GM19463 (cell line): ENCODE results near the gene TANC1.

Experiments used
- ATAC-seq: cut with Tn5 transposase; IDR thresholded peaks from one replicate; pipeline ENCODE4 v1.9.1; 2021; ENCODE audit warnings: mild to moderate bottlenecking, moderate library complexity; ENCODE audit not compliant: unreplicated experiment

TANC1 gene

DNA sequence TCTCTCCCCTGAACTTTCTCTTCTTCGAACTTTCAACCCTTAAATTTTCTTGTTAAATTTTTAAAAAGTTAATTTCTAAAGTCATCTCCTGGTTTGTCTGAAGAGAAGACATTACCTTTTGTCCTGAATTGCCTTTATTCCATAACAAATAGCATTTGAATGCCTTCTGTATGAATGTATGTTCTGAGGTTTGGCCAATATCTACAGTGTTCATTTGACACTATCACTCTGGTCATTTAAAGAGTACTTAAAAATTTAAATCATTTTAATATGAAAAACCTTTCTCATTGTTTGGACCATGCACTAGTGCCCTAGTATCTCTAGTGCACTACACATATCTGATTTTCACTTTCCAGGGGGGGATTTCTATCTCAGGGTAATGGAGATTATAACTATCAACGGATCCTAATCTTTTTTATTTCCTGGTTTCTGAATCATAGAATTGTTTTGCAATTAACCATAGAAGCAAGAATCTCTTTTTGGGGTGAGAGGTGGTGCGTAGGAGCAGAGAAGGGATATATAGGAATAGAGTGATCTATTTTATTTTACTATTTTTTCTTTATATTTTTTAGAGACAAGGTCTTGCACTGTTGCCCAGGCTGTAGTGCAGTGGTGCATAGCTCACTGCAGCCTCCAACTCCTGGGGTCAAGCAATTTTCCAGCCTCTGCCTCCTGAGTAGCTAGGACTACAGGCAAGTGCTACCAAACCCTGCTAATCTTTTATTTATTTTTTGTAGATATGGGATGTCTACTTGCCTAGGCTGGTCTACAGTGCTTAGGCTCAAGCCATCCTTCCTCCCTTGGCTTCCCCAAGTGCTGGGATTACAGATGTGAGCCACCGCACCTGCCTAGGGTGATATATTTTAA lies 25.5 kb downstream of the TANC1 start:
- ATAC-seq = no peak

DNA sequence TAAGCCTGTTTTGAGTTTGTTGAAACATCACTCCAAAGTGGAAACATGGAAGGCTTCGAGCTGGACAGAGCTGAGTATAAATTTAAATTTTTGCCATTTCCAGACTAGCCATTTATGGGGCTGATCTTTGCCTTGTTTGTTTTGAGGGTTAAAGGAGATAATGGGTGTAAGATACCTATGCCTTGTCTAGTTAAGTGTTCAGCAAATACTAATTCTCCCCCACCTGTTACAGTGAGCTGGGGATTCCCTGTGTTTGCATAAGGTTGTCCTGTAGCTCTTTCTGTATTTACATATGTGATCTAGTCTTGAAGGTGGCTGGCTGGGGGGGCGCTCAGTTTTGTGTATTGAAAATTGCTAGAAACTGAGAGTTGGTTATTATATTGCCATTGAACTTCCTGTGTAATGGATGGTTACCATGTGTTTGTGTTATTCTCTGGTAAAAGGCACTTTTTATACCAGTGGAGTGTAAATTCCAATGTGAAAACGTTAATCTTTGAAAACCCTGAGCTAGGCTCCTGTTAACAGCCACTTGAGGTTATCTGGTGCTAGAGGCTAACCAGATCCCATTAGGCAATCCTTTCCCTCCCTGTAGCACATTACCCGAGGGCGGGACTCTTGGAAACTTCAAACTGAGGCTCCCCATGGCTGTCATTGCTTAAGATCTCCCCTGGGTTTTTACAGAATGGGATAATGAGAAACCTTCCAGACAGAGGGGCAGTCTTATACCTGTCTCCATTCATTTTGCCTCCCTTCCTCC lies 26.7 kb downstream of the TANC1 start:
- no peak for ATAC-seq

DNA sequence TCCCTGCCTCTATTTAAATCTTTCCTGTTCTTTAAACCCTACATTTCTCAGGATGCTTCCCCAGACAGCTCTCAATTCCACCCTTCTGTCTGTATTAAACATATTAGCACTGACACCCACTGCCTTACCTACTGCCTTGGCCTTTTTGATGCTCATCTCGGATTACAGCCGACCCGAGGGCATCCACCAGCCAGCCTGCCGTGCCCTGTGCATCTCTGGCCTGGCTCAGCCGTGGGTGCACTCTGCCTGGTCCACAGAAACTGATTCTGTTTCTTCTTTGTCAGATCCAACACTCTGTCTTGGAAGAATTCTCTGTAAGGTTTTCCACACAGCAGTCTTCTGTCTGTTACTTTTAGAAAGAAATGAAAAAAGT lies 27.2 kb downstream of the TANC1 start:
- ATAC-seq = no peak

DNA sequence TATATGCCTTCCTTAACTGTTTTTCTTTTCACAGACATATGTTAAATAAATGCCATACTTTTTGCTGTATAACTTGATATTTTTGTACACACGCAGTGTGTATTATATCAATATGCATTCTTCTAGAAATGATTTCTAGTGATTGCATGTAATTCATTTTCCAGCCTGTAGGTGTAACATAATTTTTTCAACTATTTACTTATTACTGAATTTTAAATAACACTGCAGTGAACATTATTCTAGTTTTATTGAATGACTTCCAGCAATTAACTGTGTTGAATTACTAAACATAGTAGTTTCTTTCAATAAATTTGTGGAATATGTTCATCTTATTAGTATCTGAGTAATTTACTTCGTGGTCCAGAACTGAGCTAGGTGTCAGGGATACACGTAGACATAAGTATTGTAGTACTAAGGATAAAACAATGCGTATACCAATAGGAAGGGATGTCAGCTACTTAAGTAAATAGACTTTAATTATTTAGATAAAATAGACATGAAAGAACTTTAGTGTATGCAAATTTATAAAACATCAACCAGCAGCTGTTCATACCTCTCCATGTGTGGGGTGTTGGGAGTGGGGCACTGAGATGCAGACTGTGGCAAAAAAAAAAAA lies 28.0 kb downstream of the TANC1 start:
- no peak for ATAC-seq

DNA sequence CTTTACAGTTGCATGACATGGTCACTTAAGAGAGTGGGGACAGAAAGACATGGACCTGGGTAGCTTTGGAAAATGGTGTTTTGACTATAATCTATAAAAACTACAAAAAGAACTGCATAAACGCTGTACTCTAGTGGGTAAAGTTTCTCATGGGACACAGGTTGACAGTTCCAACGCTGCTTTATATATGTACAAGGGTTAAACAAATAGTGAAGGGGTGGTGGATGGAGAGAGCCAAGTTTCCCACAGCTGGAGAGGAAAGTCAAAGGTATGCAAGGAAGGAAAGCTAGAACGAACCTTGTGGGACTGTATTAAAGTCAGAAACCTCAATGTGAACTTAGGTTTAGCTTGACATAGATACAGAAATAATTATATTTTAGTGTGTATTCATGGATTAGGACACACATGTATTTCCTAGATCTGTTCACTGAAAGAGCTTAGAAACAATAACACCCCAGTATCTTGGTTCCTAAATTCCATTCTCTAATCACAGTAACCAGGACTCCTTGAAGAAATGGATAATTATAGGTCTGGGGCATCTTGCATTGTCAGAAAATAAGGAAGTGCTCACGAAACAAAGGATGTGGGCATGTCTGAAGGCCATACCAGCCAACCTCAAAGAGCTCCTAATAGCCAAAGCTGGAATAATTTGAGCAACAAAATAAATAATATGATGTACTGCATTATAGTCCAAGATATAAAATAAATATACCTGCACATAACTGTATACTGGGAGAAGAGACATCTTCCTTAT lies 28.8 kb downstream of the TANC1 start:
- no peak for ATAC-seq

DNA sequence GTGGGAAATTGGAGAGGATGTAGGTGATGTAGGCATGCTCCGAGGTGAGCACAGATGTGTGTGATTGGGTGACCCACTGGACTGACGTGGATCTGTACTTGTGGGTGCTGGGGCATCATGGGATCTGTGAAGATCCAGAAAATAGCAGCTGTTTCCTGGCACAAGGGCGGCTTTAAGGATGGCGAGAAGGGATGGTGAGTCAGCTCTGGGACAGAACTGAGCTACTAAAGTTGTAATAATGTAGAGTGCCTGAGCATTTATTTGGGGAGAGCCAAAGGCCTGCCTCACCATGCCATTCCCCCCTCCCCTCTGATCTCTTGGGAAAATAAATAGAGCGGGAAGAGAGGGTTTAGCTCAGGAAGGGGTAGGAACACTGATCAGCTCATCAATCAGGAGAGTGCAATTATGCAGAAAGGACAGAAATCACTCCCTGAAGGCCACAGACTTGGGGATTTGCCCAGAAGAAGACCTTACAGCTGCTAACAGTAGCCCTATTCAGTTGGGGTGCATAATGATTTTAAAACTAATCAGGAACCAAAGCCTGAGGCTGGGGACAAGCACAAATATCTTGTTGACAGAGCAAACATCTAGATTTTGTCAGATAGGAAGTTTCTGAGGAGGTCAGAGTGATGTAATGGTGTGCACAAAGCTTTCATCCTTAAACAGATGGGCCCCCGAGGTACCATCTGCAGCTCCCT lies 30.3 kb downstream of the TANC1 start:
- no peak for ATAC-seq

DNA sequence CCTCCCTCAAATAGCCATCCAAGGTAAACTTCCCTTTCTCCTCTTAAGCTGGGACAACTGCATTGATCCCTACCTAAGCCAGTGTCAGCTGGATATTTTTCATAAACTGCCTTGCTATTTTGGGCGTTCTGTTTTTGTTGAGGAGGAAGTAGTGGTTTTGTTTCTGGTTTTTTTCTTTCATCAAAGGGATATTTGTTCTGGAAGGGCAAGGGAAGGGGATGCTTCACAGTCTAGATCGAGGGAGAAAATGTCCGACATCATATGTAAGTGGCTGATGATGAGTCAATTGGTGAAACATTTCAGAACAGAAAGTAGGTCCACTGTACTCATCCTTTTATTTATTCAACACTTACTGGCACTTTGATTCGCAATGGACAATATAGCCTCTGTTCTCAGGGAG lies 31.0 kb downstream of the TANC1 start:
- ATAC-seq = no peak

DNA sequence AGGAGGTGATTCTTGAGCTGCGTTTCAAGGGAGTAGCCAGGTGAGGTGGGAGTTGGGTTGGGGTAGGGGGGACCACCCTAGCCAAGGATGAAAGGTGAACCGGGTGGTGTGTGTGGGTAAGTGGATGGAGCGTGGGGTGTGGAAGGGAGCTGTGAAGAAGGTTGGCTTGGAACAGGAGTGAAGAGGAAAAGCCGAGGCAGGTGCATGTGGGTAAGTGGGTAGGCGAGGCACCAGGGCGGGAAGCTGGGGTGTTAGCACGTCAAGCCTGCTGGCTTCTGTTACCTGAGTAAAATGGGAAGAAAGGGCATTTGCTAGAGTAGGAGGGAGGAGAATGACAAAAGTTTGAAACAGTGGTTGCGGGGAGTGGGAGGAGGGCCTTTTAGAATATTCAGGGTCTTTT lies 31.6 kb downstream of the TANC1 start:
- ATAC-seq = no peak

DNA sequence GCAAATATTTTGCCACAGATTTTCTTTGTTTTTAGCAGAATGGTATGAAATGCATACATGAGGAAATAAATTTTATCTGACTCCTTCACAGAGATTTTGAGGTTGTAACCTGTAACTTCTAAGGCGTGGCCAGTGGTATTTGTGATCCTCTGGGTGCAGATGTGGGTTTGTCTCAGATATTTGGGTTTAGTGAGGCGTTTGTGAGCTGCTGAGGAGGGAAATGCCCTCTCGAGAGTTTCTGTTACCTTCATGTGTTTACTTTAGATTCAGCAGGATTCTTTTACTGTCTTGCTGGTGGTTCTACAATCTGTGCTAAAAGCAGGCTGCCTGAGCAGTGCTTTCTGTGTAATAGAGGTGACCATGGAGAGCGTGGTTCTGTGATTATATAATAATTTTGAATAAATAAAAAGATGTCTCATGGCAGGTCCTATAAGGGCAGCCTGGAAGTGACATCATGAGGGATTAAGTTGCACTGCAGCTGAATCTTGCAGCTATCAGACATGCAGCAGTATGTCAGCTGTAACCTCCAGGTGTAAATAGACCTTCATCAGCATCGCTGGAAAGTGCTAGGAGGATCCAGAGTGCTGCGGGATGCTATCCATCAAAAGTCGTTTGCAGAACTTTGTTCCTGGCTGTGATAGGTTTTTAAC lies 34.1 kb downstream of the TANC1 start:
- no peak for ATAC-seq

DNA sequence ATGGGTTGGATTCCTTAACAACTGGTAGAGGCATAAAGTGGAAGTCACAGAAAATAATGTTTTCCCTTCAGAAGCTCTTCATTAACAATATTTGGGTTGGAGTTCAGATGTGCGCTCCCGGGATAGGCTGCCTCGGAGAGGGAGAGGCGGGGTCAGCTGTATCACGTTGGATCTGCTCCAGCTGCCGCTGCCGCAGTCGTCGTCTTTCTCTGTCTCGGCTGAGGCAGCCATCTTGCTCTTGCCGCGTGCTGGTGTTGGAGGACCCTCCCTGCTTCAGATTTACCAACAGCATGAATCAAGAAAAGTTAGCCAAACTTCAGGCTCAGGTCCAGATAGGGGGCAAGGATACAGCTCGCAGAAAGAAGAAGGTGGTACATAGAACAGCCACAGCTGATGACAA lies 35.1 kb downstream of the TANC1 start:
- no peak for ATAC-seq

DNA sequence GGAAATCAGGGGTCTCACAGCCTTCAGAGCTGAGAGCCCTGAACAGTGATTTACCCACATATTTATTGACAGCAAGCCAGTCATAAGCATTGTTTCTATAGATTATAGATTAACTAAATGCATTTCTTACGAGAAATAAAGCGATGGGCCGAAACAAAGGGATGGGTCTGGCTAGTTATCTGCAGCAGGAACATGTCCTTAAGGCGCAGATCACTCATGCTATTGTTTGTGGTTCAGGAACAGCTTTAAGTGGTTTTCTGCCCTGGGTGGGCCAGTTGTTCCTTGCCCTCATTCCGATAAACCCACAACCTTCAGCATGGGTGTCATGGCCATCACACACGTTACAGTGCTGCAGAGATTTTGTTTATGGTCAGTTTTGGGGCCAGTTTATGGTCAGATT lies 36.4 kb downstream of the TANC1 start:
- ATAC-seq = no peak

DNA sequence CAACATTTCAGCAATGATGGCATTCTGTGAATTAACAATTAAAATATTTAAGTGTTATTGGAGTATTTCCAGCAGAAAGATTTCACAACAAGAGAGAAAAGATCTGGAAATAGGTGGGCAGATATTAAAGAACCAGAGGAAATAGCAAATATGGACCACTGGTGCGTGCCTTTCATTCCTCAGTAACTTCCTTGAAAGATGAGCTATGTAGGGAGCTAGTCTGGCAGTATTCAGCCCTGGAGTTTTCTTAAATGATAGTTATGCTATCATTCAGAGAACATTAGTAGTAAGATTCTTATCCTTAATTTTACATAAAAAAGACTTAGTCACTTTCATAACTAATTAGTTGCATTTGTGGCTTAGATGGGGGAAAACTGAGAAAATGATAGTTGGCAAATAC lies 41.5 kb downstream of the TANC1 start:
- ATAC-seq = no peak

DNA sequence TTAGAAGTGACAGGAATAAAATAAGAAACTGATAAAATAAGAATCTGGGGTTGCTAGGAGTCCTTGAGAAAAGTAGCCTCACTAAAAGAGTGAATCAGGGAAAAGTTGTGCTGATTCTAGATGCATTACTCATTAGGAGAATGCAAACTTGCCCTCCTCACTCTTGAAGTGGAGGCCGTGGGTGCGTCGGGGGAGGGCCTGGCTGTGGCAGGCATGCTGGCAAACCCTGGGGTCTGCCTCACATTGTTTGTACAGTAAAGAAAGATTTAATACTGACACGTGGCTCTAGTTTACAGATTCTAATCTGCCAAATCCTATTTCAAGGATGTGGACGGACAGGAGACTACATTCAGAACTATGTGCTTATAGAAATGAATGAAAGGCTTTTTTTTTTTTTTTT lies 41.9 kb downstream of the TANC1 start:
- no peak for ATAC-seq

DNA sequence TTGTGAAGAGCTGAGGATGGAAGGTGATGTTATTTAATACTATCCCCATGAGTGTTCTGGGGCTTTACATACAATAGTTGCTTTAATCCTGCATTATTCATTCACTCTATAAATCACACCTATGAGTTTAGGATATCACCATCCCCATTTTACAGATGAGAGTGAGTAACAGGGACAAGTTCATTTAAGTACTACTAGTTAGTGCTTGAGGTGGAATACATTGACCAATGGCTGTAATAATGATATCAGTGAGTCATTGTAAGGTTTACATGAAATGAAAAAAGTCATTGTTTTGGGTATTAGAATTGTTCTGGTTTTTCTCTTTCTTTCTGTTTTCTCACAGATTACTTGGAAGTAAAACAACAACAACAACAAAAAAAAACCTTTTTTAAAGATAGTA lies 42.5 kb downstream of the TANC1 start:
- ATAC-seq = no peak

DNA sequence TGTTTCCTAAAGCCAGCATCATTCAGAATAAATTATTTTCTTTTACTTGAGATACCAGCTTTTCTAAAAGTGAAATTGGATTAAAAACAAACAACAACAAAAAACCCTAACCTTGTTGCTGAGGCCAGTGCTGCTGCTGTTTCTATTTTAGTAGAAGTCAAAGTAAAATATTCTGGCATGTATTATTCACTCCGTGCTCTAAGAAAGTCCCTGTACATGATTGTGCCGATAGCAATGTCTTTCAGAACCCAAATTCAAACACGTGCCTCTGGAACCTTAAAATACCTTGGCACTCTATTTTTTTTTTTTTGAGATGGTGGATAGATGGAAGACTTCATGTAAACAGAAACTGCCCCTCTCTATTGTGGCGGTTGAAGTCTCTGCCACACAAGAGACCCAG lies 43.7 kb downstream of the TANC1 start:
- ATAC-seq = no peak

DNA sequence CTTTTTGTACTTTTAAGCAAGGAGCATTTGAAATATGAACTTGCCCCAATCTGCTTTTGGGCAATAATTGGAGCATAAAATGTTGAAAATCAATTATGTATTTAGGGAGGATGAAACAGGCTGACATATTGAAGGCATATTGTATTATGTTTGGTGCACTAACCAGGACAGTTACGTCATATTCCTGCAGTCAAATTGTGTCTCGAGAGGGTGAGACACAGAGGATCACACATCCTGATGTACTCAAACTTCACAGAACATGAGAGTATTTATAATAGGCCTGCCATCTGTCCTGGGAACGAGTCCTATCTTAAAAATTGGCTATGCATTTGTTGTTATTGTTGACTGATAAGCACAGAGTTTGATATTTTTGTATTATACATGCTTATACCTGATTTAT lies 44.7 kb downstream of the TANC1 start:
- ATAC-seq = no peak

DNA sequence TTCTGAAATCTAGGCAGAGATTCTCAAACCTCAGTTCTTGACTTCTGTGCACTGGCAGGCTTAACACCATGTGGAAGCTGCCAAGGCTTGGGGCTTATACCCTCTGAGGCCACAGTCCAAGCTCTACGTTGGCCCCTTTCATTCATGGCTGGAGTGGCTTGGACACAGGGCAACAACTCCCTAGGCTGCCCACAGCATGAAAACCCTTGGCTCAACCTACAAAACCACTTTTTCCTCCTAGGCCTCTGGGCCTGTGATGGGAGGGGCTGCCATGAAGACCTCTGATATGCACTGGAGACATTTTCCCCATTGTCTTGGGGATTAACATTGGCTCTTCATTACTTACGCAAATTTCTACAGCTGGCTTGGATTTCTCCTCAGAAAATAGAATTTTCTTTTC lies 46.7 kb downstream of the TANC1 start:
- ATAC-seq = no peak

DNA sequence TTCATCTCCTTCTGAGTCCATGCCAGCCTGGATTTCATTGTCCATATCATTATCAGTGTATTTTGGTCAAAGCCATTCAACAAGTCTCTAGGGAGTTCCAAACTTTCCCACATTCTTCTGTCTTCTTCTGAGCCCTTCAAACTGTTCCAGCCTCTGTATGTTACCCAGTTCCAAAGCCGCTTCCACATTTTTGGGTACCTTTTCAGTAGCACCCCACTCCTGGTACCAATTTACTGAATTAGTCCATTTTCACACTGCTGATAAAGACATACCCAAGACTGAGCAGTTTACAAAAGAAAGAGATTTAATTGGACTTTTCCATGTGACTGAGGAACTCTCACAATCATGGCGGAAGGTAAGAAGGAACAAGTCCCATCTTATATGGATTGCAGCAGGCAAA lies 47.4 kb downstream of the TANC1 start:
- no peak for ATAC-seq

DNA sequence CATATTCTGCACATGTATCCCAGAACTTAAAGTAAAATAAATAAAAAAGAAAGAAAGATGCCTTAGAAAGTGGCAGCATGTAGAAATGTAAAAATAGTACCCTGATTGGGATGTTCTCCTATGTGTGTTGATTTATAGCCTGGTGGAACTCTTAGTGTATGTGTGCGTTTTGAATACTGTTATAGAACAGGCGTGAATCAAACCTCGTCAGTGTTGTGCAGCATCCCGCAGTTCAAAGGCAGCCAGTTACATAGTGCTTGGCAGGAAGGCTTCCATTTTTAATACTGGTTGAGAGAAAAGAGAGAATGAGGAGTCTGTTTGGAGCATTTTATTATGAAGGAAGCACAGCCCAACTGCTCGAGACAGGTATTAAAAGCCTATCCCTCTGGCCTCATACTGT lies 49.4 kb downstream of the TANC1 start:
- no peak for ATAC-seq

DNA sequence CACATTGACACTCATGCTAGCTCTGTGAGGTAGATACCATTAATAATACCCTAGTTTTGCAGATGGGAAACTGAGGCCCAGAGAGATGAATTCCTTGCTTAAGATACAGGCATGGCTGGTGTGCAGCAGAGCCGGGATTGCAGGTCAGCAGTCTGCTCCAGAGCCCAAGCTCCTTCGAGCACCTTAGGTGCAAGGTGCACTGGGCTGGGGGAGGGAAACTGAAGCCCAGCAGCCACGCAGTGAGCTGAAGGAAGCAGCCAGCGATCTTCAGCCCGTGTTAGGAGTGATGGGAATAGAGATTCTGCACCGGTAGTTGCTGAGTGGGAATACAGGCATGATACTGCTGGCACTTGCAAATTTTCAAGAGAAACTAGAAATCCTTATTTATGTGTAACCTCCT lies 50.6 kb downstream of the TANC1 start:
- ATAC-seq = no peak
